Measurements from ENCODE around the gene ZNF268.

Gene ZNF268

GRCh38 chr12:133217219-133217618 is 35.9 kb downstream of the ZNF268 start:
- Histone ChIP-seq H3K9ac (no peak overlapping the region), H2AFZ (ENCODE audit: low read depth) (no peak overlapping the region), H3K4me3 (IDR thresholded peaks at IDR 0.05; ENCODE audit: insufficient read depth, low read depth, low read length) (no peak overlapping the region), H3K4me2 (no peak overlapping the region), H3K4me1 (ENCODE audit: low read depth, poor library complexity, severe bottlenecking) (no peaks in the 10 kb centered on the region), H3K79me2 (ENCODE audit: insufficient read depth, low read depth) (no peaks in the 10 kb centered on the region), H4K20me1 (ENCODE audit: insufficient read depth) (no peaks in the 10 kb centered on the region), H3K27ac (no peak overlapping the region), H3K36me3 (ENCODE audit: insufficient read depth) (no peaks in the 10 kb centered on the region), H3K27me3 (ENCODE audit: insufficient read depth, low read depth) (no peaks in the 10 kb centered on the region)
- TF ChIP-seq CTCF (conservative IDR thresholded peaks at IDR 0.05; ENCODE audit: low read depth, low read length): no peak

GRCh38 chr12:133220521-133220920 is 39.2 kb downstream of the ZNF268 start:
- Histone ChIP-seq H2AFZ (ENCODE audit: low read depth) (no peak overlapping the region), H3K79me2 (ENCODE audit: insufficient read depth, low read depth) (no peaks in the 10 kb centered on the region), H3K27ac (no peak overlapping the region), H3K4me3 (IDR thresholded peaks at IDR 0.05; ENCODE audit: insufficient read depth, low read depth, low read length) (no peak overlapping the region), H3K4me1 (ENCODE audit: low read depth, poor library complexity, severe bottlenecking) (no peaks in the 10 kb centered on the region), H3K9ac (no peak overlapping the region), H3K27me3 (ENCODE audit: insufficient read depth, low read depth) (no peaks in the 10 kb centered on the region), H4K20me1 (ENCODE audit: insufficient read depth) (no peaks in the 10 kb centered on the region), H3K36me3 (ENCODE audit: insufficient read depth) (no peaks in the 10 kb centered on the region), H3K4me2 (no peak overlapping the region)
- no peak for TF ChIP-seq CTCF (conservative IDR thresholded peaks at IDR 0.05; ENCODE audit: low read depth, low read length)

GRCh38 chr12:133221241-133221640 is 39.9 kb downstream of the ZNF268 start:
- Histone ChIP-seq H4K20me1 (ENCODE audit: insufficient read depth) (no peaks in the 10 kb centered on the region), H3K4me2 (no peak overlapping the region), H3K36me3 (ENCODE audit: insufficient read depth) (no peaks in the 10 kb centered on the region), H2AFZ (ENCODE audit: low read depth) (no peak overlapping the region), H3K79me2 (ENCODE audit: insufficient read depth, low read depth) (no peaks in the 10 kb centered on the region), H3K4me1 (ENCODE audit: low read depth, poor library complexity, severe bottlenecking) (no peaks in the 10 kb centered on the region), H3K27ac (no peak overlapping the region), H3K9ac (no peak overlapping the region), H3K4me3 (IDR thresholded peaks at IDR 0.05; ENCODE audit: insufficient read depth, low read depth, low read length) (no peak overlapping the region), H3K27me3 (ENCODE audit: insufficient read depth, low read depth) (no peaks in the 10 kb centered on the region)
- no peak for TF ChIP-seq CTCF (conservative IDR thresholded peaks at IDR 0.05; ENCODE audit: low read depth, low read length)

DNA sequence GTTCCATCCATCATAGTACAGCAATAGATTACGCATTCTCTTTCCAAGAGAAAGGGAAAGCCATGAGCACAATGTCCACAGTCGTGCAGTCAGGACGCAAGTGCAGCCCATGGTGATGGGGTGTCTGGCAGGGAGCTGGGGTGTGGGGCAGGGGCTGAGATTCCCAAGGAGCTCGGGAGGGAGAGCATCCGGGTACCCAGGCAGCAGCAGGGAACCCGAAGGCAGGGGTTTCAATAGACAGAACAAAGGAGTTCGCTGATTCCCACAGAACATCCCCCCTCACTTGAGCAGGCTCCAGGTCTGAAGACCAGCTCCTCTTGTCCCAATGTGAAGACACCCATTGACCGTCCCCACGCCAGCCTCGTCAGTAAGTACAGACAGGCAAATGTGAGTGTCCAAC is 40.9 kb downstream of the ZNF268 start:
- H3K4me1 ChIP-seq (ENCODE audit: low read depth, poor library complexity, severe bottlenecking): no peaks in the 10 kb centered on the region
- no peaks in the 10 kb centered on the region for H4K20me1 ChIP-seq (ENCODE audit: insufficient read depth)
- no peak overlapping the region for H3K4me2 ChIP-seq
- H3K27me3 ChIP-seq (ENCODE audit: insufficient read depth, low read depth): no peaks in the 10 kb centered on the region
- no peak overlapping the region for H3K4me3 ChIP-seq (IDR thresholded peaks at IDR 0.05; ENCODE audit: insufficient read depth, low read depth, low read length)
- no peaks in the 10 kb centered on the region for H3K79me2 ChIP-seq (ENCODE audit: insufficient read depth, low read depth)
- no peak overlapping the region for H3K9ac ChIP-seq
- no peak overlapping the region for H2AFZ ChIP-seq (ENCODE audit: low read depth)
- TF ChIP-seq CTCF (conservative IDR thresholded peaks at IDR 0.05; ENCODE audit: low read depth, low read length): no peak
- H3K36me3 ChIP-seq (ENCODE audit: insufficient read depth): no peaks in the 10 kb centered on the region
- H3K27ac ChIP-seq: no peak overlapping the region

- Histone ChIP-seq H3K4me1 (ENCODE audit: low read depth, poor library complexity, severe bottlenecking) (no peaks in the 10 kb centered on the region), H2AFZ (ENCODE audit: low read depth) (no peak overlapping the region), H3K27ac (no peak overlapping the region), H3K79me2 (ENCODE audit: insufficient read depth, low read depth) (no peaks in the 10 kb centered on the region), H3K4me3 (IDR thresholded peaks at IDR 0.05; ENCODE audit: insufficient read depth, low read depth, low read length) (no peak overlapping the region), H3K4me2 (no peak overlapping the region), H4K20me1 (ENCODE audit: insufficient read depth) (no peaks in the 10 kb centered on the region), H3K36me3 (ENCODE audit: insufficient read depth) (no peaks in the 10 kb centered on the region), H3K9ac (no peak overlapping the region), H3K27me3 (ENCODE audit: insufficient read depth, low read depth) (no peaks in the 10 kb centered on the region)
- no peak for TF ChIP-seq CTCF (conservative IDR thresholded peaks at IDR 0.05; ENCODE audit: low read depth, low read length)
Observed at GRCh38 chr12:133225527-133225926, 44.2 kb downstream of the ZNF268 start.
